Measurements from ENCODE around the gene TRPT1. TPM values are rescaled to one million over a fixed set of nuclear protein-coding genes. Genes with fewer than 3 reads are reported as not detected.
A peak's percentile ranks its signal among the peaks of the same experiment; 100 is the strongest.

TRPT1 gene
- polyA plus RNA-seq, 2 of the 4 experiments (the other 2 are of a cell fraction), result 18.6 to 28.5 TPM

- Histone ChIP-seq H3K4me1 (peaks cover 45% of the 10 kb centered on the region), H3K9me3 (no peaks in the 10 kb centered on the region), H3K4me3 (peak overlapping the region; percentile 53), H3K4me2 (peak overlapping the region; percentile 81), H3K27ac (peak overlapping the region; percentile 88)
- DNase-seq (ENCODE audit: low read depth in 1 of 2, low spot score in 1 of 2) (no peak), FAIRE-seq (no peak), ATAC-seq (no peak)
- ChIA-PET CTCF (interaction anchor here (1.3 to 3.0 kb wide), 4 partner anchors 12 to 54 kb away, joined by 3 to 14 read pairs (median 8); partner anchors contain the start of genes NUDT22, PLCB3, STIP1 and TRPT1), POLR2A (interaction anchor here (0.6 kb wide), 1 partner anchor 12 kb away, joined by 3 read pairs; no protein-coding TSS in a partner anchor)
- TF ChIP-seq FOXS1 (CRISPR knock-in tag; IDR thresholded peaks at IDR 0.05) (no peak), ESRRA (IDR thresholded peaks at IDR 0.05; ENCODE audit: borderline replicate concordance, low read length) (no peak), POLR2AphosphoS2 (conservative IDR thresholded peaks at IDR 0.05; ENCODE audit: low read length) (no peak), TP53 (CRISPR knock-in tag; IDR thresholded peaks at IDR 0.05) (no peak), KDM5A (IDR thresholded peaks at IDR 0.05) (no peak), MAZ (IDR thresholded peaks at IDR 0.05; ENCODE audit: borderline replicate concordance, low read depth, low read length) (no peak), CBX8 (IDR thresholded peaks at IDR 0.05) (no peak), HES2 (IDR thresholded peaks at IDR 0.05) (no peak), ELK1 (IDR thresholded peaks at IDR 0.05; ENCODE audit: low read depth, low read length) (no peak), ATOH8 (CRISPR knock-in tag; IDR thresholded peaks at IDR 0.05; ENCODE audit: low read depth) (no peak), CTCF (IDR thresholded peaks at IDR 0.05) (no peak), CEBPB (IDR thresholded peaks at IDR 0.05) (no peak)
- TF ChIP-seq, protein P1, sequence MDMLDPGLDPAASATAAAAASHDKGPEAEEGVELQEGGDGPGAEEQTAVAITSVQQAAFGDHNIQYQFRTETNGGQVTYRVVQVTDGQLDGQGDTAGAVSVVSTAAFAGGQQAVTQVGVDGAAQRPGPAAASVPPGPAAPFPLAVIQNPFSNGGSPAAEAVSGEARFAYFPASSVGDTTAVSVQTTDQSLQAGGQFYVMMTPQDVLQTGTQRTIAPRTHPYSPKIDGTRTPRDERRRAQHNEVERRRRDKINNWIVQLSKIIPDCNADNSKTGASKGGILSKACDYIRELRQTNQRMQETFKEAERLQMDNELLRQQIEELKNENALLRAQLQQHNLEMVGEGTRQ (IDR thresholded peaks at IDR 0.05), result no peak
- WGBS (ENCODE audit: missing lambda C conversion rate), result 86% methylated on average over 11 of the region's 11 CpGs
Observed at GRCh38 chr11:64239662-64240434, 13.9 kb upstream of the TRPT1 start.

DNA sequence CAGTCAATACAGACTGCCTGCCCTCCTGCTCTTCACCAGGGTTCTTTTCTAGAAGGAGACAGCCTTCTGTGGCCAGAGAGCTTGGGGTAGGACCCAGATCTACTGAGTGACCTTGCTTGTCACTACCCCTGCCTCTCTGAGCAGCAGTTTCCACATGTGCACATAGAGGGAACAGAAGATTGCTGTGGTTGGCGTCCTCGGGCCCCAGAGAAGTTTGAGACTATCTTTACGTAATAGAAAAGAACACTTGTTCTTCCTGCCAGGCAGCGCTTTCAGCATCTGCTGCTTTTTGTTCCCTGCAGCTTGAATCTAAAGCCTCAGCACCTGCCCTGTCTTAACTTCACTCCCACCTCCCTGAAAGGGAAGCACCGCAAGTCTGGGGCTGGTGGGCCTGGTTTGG lies 13.0 kb upstream of the TRPT1 start:
- WGBS (ENCODE audit: missing lambda C conversion rate), result 88% methylated on average over 5 of the region's 5 CpGs
- no peak overlapping the region for H3K4me3 ChIP-seq
- ChIA-PET POLR2A (interaction anchor here (0.8 to 1.5 kb wide), 2 partner anchors 8 to 13 kb away, joined by 3 to 4 read pairs; partner anchors contain the start of genes NUDT22 and TRPT1), CTCF (interaction anchor here (1.1 to 3.0 kb wide), 5 partner anchors 12 to 66 kb away, joined by 4 to 14 read pairs (median 6); partner anchors contain the start of genes NUDT22, PLCB3 and TRPT1)
- TF ChIP-seq ELK1 (IDR thresholded peaks at IDR 0.05; ENCODE audit: low read depth, low read length) (no peak), ZFP36 (IDR thresholded peaks at IDR 0.05; ENCODE audit: borderline replicate concordance, partially characterized antibody) (no peak), HOXA7 (CRISPR knock-in tag; IDR thresholded peaks at IDR 0.05) (no peak), SREBF2 (IDR thresholded peaks at IDR 0.05) (no peak), KDM1A (IDR thresholded peaks at IDR 0.05; ENCODE audit: low read depth) (no peak), ATOH8 (CRISPR knock-in tag; IDR thresholded peaks at IDR 0.05; ENCODE audit: low read depth) (no peak), FOSB (CRISPR knock-in tag; IDR thresholded peaks at IDR 0.05) (no peak), REST (IDR thresholded peaks at IDR 0.05) (no peak), ESRRA (IDR thresholded peaks at IDR 0.05; ENCODE audit: borderline replicate concordance, low read length) (no peak), ZNF302 (CRISPR knock-in tag; IDR thresholded peaks at IDR 0.05) (no peak), EP300 (IDR thresholded peaks at IDR 0.05) (no peak)
- no peaks in the 10 kb centered on the region for H3K9me3 ChIP-seq
- DNase-seq (ENCODE audit: low read depth in 1 of 2, low spot score in 1 of 2) (no peak), FAIRE-seq (no peak), ATAC-seq (no peak)
- no peak overlapping the region for H3K27ac ChIP-seq
- H3K4me2 ChIP-seq, result no peak overlapping the region
- peaks cover 37% of the 10 kb centered on the region for H3K4me1 ChIP-seq

Data from A549 (cell line).